Mammary epithelial cell (primary cell): ENCODE measurements around the gene APBA3.

Experiments
- EZH2 ChIP-seq: IDR thresholded peaks from 2 replicates; pipeline ENCODE4 v1.6.1; 2012; ENCODE audit warnings: low read length, inconsistent platforms, borderline replicate concordance
- TF ChIP-seq, protein P1 (sequence below), 2 donors: IDR thresholded peaks in 1 of 2; conservative IDR thresholded peaks in 1 of 2; 2 replicates each; pipeline ENCODE4 v1.5.1; 2011 to 2012; ENCODE audit warnings: inconsistent platforms in 2 of 2, low read length in 2 of 2, mild to moderate bottlenecking in 2 of 2, control low read depth in 1 of 2, low read depth in 1 of 2; ENCODE audit not compliant: insufficient read depth in 1 of 2; ENCODE audit errors: extremely low read depth in 1 of 2

DNA sequence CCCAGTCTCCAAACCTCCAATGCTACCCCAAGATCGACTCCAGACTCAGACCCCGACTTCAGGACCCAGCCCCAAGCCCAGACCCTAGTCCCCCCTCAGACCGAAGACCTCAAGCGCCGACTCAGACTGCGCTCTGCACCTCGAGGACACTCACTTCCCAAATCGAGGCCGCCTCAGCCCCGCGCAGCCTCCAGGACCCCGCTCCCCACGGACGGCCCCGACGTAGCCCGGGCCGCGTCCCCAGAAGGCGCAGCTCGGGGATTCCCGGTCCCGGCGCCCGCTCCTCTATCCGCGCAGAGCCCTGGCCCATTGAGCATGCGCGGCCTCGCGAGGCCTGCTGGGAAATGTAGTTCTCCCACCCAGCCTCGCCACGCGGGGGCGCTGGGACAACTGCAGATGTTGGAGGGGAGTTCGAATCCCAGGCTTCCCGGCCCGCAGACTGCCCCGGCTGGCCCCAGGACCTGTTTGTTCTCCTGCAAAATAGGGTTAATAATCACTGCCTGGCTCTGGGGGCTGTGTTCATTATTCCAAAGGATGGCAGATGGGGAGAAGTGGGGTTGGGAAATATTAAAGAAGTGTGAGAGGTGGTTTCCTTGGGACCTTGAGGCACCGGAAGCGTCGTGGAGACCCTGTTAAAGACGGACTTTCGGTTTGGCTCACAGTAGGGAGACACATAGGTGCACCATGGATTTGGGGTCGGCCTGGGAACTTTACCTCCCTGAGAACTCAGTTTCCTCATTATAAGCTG, at the start of gene APBA3:
- TF ChIP-seq, protein P1, sequence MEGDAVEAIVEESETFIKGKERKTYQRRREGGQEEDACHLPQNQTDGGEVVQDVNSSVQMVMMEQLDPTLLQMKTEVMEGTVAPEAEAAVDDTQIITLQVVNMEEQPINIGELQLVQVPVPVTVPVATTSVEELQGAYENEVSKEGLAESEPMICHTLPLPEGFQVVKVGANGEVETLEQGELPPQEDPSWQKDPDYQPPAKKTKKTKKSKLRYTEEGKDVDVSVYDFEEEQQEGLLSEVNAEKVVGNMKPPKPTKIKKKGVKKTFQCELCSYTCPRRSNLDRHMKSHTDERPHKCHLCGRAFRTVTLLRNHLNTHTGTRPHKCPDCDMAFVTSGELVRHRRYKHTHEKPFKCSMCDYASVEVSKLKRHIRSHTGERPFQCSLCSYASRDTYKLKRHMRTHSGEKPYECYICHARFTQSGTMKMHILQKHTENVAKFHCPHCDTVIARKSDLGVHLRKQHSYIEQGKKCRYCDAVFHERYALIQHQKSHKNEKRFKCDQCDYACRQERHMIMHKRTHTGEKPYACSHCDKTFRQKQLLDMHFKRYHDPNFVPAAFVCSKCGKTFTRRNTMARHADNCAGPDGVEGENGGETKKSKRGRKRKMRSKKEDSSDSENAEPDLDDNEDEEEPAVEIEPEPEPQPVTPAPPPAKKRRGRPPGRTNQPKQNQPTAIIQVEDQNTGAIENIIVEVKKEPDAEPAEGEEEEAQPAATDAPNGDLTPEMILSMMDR (conservative IDR thresholded peaks at IDR 0.05 in 1 of 2, IDR thresholded peaks at IDR 0.05 in 1 of 2; ENCODE audit: extremely low read depth in 1 of 2, insufficient read depth in 1 of 2, low read depth in 1 of 2, low read length in 2 of 2) = peak; percentile 42 to 78
- no peak for TF ChIP-seq EZH2
